Adrenal gland (tissue), 5 donors: Measurements from ENCODE around the gene AVPR2.

ENCODE experiments used
- CTCF ChIP-seq, 6 experiments: fragments of 450-650 bp in 4 of 6; fragments of 200-600 bp in 2 of 6; sonication (generic) in 1 of 6; IDR thresholded peaks; 1 replicate in 5 of 6; 2 replicates in 1 of 6; pipeline versions ENCODE4 v1.5.1 to v1.8.0; 2016 to 2021; ENCODE audit warnings: antibody characterized with exemption in 6 of 6, mild to moderate bottlenecking in 2 of 6, moderate library complexity in 1 of 6
- POLR2A ChIP-seq, 2 donors: fragments of 450-650 bp; IDR thresholded peaks; one replicate each; pipeline ENCODE4 v1.6.1; 2017; ENCODE audit warnings: antibody characterized with exemption in 2 of 2, mild to moderate bottlenecking in 2 of 2, moderate library complexity in 1 of 2
- donor health status: DM: no; HTN: no; CAD: no.

GRCh38 chrX:153862369-153863250 is 41.9 kb upstream of the AVPR2 start:
- no peak for TF ChIP-seq CTCF (IDR thresholded peaks at IDR 0.05)
- no peak for TF ChIP-seq POLR2A (IDR thresholded peaks at IDR 0.05)
